ENCODE results near the gene HBE1.

The HBE1 gene

GRCh38 chr11:5223146-5223545 lies 46.6 kb downstream of the HBE1 start:
- no peak for DNase-seq (ENCODE audit: low read depth)
- H3K4me3 ChIP-seq (ENCODE audit: low read depth, low read length): no peak overlapping the region
- TF ChIP-seq CTCF (conservative IDR thresholded peaks at IDR 0.05; ENCODE audit: low read depth, low read length): no peak
